ENCODE data around the gene MRM3. TPM values are rescaled to one million over a fixed set of nuclear protein-coding genes. Genes with fewer than 3 reads are reported as not detected.
"Not testable (repeated sequence)": the region's sequence is repeated elsewhere in the genome, so short reads cannot be mapped to it uniquely, and the experiment has no call there.

MRM3 gene
- total RNA-seq, 1 donor from 2014 or later: 15.9 TPM

GRCh38 chr17:828761-829160 lies 46.6 kb downstream of the MRM3 start:
- Mint-ChIP-seq H3K4me1 (ENCODE audit: unreplicated experiment) (peaks cover 7% of the 10 kb centered on the region), H3K4me3 (ENCODE audit: unreplicated experiment) (no peak overlapping the region), H3K9me3 (ENCODE audit: unreplicated experiment) (no peaks in the 10 kb centered on the region), H3K27me3 (ENCODE audit: unreplicated experiment) (peaks cover 2% of the 10 kb centered on the region), H3K27ac (ENCODE audit: unreplicated experiment) (no peak overlapping the region), H3K36me3 (ENCODE audit: low read depth, unreplicated experiment) (peaks cover 6% of the 10 kb centered on the region)
- no peak for DNase-seq (ENCODE audit: low spot score)
- TF ChIP-seq CTCF (IDR thresholded peaks at IDR 0.05; ENCODE audit: unreplicated experiment): no peak

GRCh38 chr17:829614-830013 lies 47.5 kb downstream of the MRM3 start:
- not testable (repeated sequence) for H3K27me3 Mint-ChIP-seq (ENCODE audit: unreplicated experiment); H3K9me3 Mint-ChIP-seq (ENCODE audit: unreplicated experiment); H3K4me3 Mint-ChIP-seq (ENCODE audit: unreplicated experiment); H3K27ac Mint-ChIP-seq (ENCODE audit: unreplicated experiment); DNase-seq (ENCODE audit: low spot score); H3K36me3 Mint-ChIP-seq (ENCODE audit: low read depth, unreplicated experiment); H3K4me1 Mint-ChIP-seq (ENCODE audit: unreplicated experiment)

GRCh38 chr17:830381-830780 lies 48.2 kb downstream of the MRM3 start:
- Mint-ChIP-seq H3K27me3 (ENCODE audit: unreplicated experiment) (peaks cover 2% of the 10 kb centered on the region), H3K27ac (ENCODE audit: unreplicated experiment) (peak overlapping the region; percentile 82), H3K36me3 (ENCODE audit: low read depth, unreplicated experiment) (peaks cover 6% of the 10 kb centered on the region), H3K4me3 (ENCODE audit: unreplicated experiment) (no peak overlapping the region), H3K9me3 (ENCODE audit: unreplicated experiment) (no peaks in the 10 kb centered on the region), H3K4me1 (ENCODE audit: unreplicated experiment) (peaks cover 10% of the 10 kb centered on the region)
- no peak for TF ChIP-seq CTCF (IDR thresholded peaks at IDR 0.05; ENCODE audit: unreplicated experiment)
- DNase-seq (ENCODE audit: low spot score): no peak

GRCh38 chr17:830950-831349 lies 48.8 kb downstream of the MRM3 start:
- peaks cover 6% of the 10 kb centered on the region for H3K36me3 Mint-ChIP-seq (ENCODE audit: low read depth, unreplicated experiment)
- no peak overlapping the region for H3K27ac Mint-ChIP-seq (ENCODE audit: unreplicated experiment)
- no peaks in the 10 kb centered on the region for H3K9me3 Mint-ChIP-seq (ENCODE audit: unreplicated experiment)
- H3K27me3 Mint-ChIP-seq (ENCODE audit: unreplicated experiment): peaks cover 2% of the 10 kb centered on the region
- no peak for TF ChIP-seq CTCF (IDR thresholded peaks at IDR 0.05; ENCODE audit: unreplicated experiment)
- H3K4me1 Mint-ChIP-seq (ENCODE audit: unreplicated experiment): peaks cover 11% of the 10 kb centered on the region
- H3K4me3 Mint-ChIP-seq (ENCODE audit: unreplicated experiment): no peak overlapping the region
- DNase-seq (ENCODE audit: low spot score): no peak

- peaks cover 18% of the 10 kb centered on the region for H3K4me1 Mint-ChIP-seq (ENCODE audit: unreplicated experiment)
- H3K27me3 Mint-ChIP-seq (ENCODE audit: unreplicated experiment): peaks cover 3% of the 10 kb centered on the region
- TF ChIP-seq CTCF (IDR thresholded peaks at IDR 0.05; ENCODE audit: unreplicated experiment): no peak
- no peak for DNase-seq (ENCODE audit: low spot score)
- H3K4me3 Mint-ChIP-seq (ENCODE audit: unreplicated experiment): no peak overlapping the region
- H3K27ac Mint-ChIP-seq (ENCODE audit: unreplicated experiment): no peak overlapping the region
- no peaks in the 10 kb centered on the region for H3K9me3 Mint-ChIP-seq (ENCODE audit: unreplicated experiment)
- H3K36me3 Mint-ChIP-seq (ENCODE audit: low read depth, unreplicated experiment): peaks cover 11% of the 10 kb centered on the region
Observed at GRCh38 chr17:834136-834535, 52.0 kb downstream of the MRM3 start.

- TF ChIP-seq CTCF (IDR thresholded peaks at IDR 0.05; ENCODE audit: unreplicated experiment): no peak
- no peak for DNase-seq (ENCODE audit: low spot score)
- H3K4me3 Mint-ChIP-seq (ENCODE audit: unreplicated experiment): no peak overlapping the region
- H3K4me1 Mint-ChIP-seq (ENCODE audit: unreplicated experiment): peaks cover 14% of the 10 kb centered on the region
- peaks cover 6% of the 10 kb centered on the region for H3K36me3 Mint-ChIP-seq (ENCODE audit: low read depth, unreplicated experiment)
- no peaks in the 10 kb centered on the region for H3K9me3 Mint-ChIP-seq (ENCODE audit: unreplicated experiment)
- H3K27ac Mint-ChIP-seq (ENCODE audit: unreplicated experiment): peak overlapping the region; percentile 86
- peaks cover 3% of the 10 kb centered on the region for H3K27me3 Mint-ChIP-seq (ENCODE audit: unreplicated experiment)
Observed at GRCh38 chr17:835263-835662, 53.1 kb downstream of the MRM3 start.

GRCh38 chr17:835721-836120 lies 53.6 kb downstream of the MRM3 start:
- not testable (repeated sequence) for H3K27ac Mint-ChIP-seq (ENCODE audit: unreplicated experiment); H3K36me3 Mint-ChIP-seq (ENCODE audit: low read depth, unreplicated experiment); H3K4me3 Mint-ChIP-seq (ENCODE audit: unreplicated experiment); H3K9me3 Mint-ChIP-seq (ENCODE audit: unreplicated experiment); DNase-seq (ENCODE audit: low spot score); H3K27me3 Mint-ChIP-seq (ENCODE audit: unreplicated experiment)
- peaks cover 11% of the 10 kb centered on the region for H3K4me1 Mint-ChIP-seq (ENCODE audit: unreplicated experiment)
